ENCODE measurements around the gene DLG3.

DLG3 gene

GRCh38 chrX:70437921-70438665 lies 6.5 kb upstream of the DLG3 start:
- no peak for DNase-seq

GRCh38 chrX:70439016-70439415 lies 5.6 kb upstream of the DLG3 start:
- no peak for DNase-seq

- DNase-seq, result no peak
Measured at GRCh38 chrX:70442224-70442623, 2.4 kb upstream of the DLG3 start.

GRCh38 chrX:70444946-70445656 lies 466 bp downstream of the DLG3 start:
- DNase-seq, result no peak

GRCh38 chrX:70445951-70446350 lies 1.3 kb downstream of the DLG3 start:
- DNase-seq, result no peak

GRCh38 chrX:70446380-70447350 lies 2.0 kb downstream of the DLG3 start:
- no peak for DNase-seq

- no peak for DNase-seq
Measured at GRCh38 chrX:70449457-70449966, 4.9 kb downstream of the DLG3 start.

- peak; percentile 67 for DNase-seq
Measured at GRCh38 chrX:70452143-70452733, 7.6 kb downstream of the DLG3 start.

- no peak for DNase-seq
Measured at GRCh38 chrX:70453024-70453618, 8.5 kb downstream of the DLG3 start.

GRCh38 chrX:70454441-70455365 lies 10.1 kb downstream of the DLG3 start:
- DNase-seq, result peak; percentile 79

GRCh38 chrX:70455366-70456202 lies 10.9 kb downstream of the DLG3 start:
- no peak for DNase-seq

- no peak for DNase-seq
Measured at GRCh38 chrX:70456256-70456655, 11.6 kb downstream of the DLG3 start.

GRCh38 chrX:70461026-70461425 lies 16.4 kb downstream of the DLG3 start:
- no peak for DNase-seq

GRCh38 chrX:70464051-70464450 lies 19.4 kb downstream of the DLG3 start:
- DNase-seq, result no peak

- DNase-seq, result no peak
Measured at GRCh38 chrX:70466968-70467367, 22.3 kb downstream of the DLG3 start.

- no peak for DNase-seq
Measured at GRCh38 chrX:70468709-70469108, 24.1 kb downstream of the DLG3 start.

- DNase-seq, result no peak
Measured at GRCh38 chrX:70470850-70471289, 26.2 kb downstream of the DLG3 start.

GRCh38 chrX:70476166-70476933 lies 31.7 kb downstream of the DLG3 start:
- DNase-seq, result no peak
